IPS-18c (cell line): Measurements from ENCODE around the gene ALG9.

ENCODE experiments used
- H3K4me3 ChIP-seq: 2 replicates; pipeline ENCODE4 v1.7.0; 2013; ENCODE audit warnings: low read depth, mild to moderate bottlenecking, low read length, moderate library complexity; ENCODE audit not compliant: insufficient read depth
- H3K9me3 ChIP-seq: one replicate; pipeline ENCODE4 v1.6.1; 2013; ENCODE audit warnings: mild to moderate bottlenecking, low read length, moderate library complexity; ENCODE audit not compliant: control insufficient read depth, insufficient read depth

The ALG9 gene, protein sequence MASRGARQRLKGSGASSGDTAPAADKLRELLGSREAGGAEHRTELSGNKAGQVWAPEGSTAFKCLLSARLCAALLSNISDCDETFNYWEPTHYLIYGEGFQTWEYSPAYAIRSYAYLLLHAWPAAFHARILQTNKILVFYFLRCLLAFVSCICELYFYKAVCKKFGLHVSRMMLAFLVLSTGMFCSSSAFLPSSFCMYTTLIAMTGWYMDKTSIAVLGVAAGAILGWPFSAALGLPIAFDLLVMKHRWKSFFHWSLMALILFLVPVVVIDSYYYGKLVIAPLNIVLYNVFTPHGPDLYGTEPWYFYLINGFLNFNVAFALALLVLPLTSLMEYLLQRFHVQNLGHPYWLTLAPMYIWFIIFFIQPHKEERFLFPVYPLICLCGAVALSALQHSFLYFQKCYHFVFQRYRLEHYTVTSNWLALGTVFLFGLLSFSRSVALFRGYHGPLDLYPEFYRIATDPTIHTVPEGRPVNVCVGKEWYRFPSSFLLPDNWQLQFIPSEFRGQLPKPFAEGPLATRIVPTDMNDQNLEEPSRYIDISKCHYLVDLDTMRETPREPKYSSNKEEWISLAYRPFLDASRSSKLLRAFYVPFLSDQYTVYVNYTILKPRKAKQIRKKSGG

DNA sequence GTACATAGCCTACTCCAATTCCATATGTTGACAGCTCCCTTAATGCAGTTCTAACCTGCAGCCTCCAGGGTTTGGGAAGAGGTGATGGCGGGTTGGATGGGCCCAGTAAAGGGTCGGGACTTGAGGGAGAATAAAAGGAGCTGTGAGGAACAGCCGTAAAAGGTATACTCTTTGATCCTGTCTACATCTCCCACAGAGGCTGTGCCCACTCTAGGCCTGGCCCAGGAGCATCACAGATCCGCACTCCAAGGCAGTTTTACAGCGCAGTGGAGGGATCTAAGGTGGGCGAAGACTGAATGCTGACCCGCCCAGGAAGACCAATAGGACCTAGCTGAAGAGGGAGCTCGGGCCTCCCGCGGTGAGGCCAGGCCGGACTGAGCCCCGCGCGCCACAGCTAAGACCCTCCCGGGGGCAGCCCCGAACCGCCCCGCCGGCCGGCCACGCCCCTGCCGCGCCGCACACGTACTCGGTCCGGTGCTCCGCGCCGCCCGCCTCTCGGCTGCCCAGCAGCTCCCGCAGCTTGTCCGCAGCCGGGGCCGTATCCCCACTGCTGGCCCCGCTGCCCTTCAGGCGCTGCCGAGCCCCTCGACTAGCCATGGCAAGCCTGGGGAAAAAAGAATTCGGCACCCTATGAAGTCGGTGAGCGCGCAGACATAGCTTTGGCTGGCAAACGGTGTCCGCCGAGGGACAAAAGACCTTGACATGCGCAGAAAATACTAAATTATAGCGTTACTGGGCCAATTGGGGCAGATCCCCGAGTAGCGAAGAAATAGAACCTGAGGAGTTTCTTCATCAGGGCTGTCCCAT is at the start of gene ALG9:
ALG9 (minus strand) TSS at position 696 of the 807 bp plus-strand sequence; CDS start at position 597, 99 bp downstream.
- Histone ChIP-seq H3K9me3 (no peaks in the 10 kb centered on the region), H3K4me3 (peak within 1 kb of the TSS; percentile 92)

DNA sequence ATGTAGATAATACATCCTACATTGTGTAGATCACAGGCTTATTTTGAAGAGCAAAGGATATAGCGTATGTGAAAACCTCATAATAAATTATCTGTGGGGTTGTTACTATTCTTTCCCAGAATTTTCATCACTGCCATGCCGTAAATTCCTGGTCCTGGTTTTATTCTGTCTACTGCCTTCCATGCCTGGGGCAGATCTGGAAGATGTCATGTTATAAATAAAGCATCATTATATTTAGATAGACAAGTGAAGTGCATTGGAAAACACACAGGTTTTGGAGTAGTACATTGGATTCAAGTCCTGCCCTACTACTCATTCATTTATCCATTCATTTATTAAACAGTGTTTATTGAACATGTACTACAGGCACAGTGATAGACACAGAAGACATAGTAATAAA is 49.5 kb upstream of the ALG9 start:
- H3K4me3 ChIP-seq: no peak overlapping the region

GRCh38 chr11:111918390-111919256 is 47.2 kb upstream of the ALG9 start, which contains the start of gene C11orf52:
C11orf52 (plus strand) TSS chr11:111918913; CDS start chr11:111918973, 60 bp downstream.
- 0 out of 2 replicates have a peak within 1 kb of the TSS, but pooled peaks have one; percentile 16 for H3K4me3 ChIP-seq
- H3K9me3 ChIP-seq: no peaks in the 10 kb centered on the region

More for the DNA sequence above, 49.5 kb upstream of the ALG9 start:
- no peaks in the 10 kb centered on the region for H3K9me3 ChIP-seq

DNA sequence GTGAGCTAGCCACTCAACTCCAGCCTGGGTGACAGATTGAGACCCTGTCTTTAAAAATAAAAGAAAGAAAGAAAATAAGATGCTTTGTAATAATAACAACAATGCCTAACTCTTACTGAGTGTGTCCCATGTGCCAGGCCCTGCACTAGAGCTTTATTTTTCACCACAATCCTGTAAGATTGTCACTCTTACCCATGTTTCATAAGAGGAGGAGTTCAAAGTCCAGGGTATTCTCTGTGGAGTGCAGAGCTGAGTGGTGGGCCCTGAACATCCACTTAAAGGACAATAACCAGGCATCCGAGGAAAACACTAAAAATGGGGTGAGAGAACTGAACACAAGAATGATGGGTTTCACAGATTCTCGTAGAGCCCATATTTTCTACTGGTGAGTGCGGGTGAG is 46.4 kb upstream of the ALG9 start:
- Histone ChIP-seq H3K4me3 (no peak overlapping the region), H3K9me3 (no peaks in the 10 kb centered on the region)

DNA sequence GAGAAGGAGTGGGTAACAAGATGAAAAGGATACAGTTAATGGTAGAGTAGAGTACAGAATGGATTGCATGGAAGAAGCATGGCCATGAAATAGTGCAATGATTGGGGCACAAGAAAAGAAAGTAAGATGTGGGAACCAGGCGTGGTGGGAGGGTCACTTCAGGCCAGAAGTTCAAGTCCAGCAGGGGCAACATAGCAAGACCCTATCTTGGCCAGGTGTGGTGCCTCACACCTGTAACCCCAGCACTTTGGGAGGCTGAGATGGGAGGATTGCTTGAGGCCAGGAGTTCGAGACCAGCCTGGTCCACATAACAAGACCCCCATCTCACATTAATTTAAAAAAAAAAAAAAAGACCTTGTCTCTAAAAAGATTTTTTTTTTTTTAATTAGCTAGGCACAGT is 45.9 kb upstream of the ALG9 start:
- no peak overlapping the region for H3K4me3 ChIP-seq

GRCh38 chr11:111916768-111917167 is 45.4 kb upstream of the ALG9 start:
- no peak overlapping the region for H3K4me3 ChIP-seq
- no peaks in the 10 kb centered on the region for H3K9me3 ChIP-seq

More for the DNA sequence above, 45.9 kb upstream of the ALG9 start:
- H3K9me3 ChIP-seq: no peaks in the 10 kb centered on the region

DNA sequence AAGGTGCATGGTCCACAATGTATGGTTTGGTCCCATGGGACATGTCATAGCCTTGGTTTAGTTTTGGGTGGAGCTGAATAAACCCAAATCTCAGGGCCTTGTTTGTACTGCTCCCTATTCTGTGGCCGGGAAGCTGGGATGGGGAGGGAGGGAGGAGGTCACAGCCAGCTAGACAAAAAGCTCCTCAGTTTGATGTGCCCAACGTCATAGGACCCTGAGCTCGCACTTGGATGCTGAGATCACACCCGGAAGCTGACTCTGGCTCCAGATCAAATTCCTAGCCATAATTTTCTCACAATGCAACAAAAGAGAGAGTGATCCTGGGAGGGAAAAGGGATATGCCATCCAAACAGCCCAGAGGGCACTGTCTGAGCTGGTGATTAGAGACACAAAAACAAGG is 42.6 kb upstream of the ALG9 start:
- Histone ChIP-seq H3K9me3 (no peaks in the 10 kb centered on the region), H3K4me3 (no peak overlapping the region)

- H3K9me3 ChIP-seq: no peaks in the 10 kb centered on the region
- no peak overlapping the region for H3K4me3 ChIP-seq
These were observed 41.9 kb upstream of the ALG9 start for GRCh38 chr11:111913031-111913861.

GRCh38 chr11:111912535-111912934 is 41.2 kb upstream of the ALG9 start, which contains the start of gene HSPB2:
HSPB2 (plus strand) TSS chr11:111912734; CDS start chr11:111912830, 96 bp downstream.
- no peaks in the 10 kb centered on the region for H3K9me3 ChIP-seq
- H3K4me3 ChIP-seq: 0 out of 2 replicates have a peak within 1 kb of the TSS, but pooled peaks have one; percentile 5

DNA sequence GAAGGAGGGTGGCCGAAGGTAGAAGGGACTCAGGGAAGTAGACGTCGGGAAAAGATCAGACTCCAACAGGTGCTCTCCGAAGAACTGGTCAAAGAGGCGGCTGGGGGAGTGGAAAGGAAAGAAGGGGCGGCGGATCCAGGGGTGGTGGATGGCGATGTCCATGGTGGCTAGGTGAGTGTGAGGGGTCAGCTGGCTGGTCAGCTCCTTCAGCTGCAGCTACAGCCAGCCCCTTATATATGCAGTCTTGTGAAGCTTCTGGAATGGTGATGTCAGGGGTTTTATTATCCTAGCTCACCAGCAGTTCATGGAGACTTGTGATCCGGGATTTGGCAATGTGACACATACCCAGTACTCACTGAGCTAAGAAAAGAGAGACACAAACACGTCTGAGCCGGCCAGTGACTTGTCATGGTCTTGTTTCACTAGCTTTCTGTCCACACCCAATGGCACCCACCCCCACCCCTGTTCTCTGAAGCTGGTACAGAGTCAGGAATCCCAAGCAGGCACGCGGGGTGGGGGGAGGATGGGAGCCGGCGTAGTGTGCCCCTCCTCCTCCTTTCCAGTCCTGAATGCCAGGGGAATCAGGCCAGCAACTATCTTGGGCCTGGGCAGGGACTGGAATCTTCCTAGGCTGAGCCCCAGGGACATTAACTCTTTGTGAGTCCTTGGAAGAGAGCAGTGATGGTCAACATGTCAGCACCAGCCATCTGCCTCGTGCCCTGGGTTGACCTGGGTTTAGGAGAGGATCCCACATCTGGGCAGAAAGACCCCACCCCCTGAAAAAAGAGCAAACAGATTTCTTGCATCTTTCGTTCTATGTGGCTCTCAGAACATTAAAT is 40.4 kb upstream of the ALG9 start, which contains the start of gene CRYAB:
CRYAB (minus strand) TSS at position 208 of the 839 bp plus-strand sequence; CDS start at position 162, 46 bp downstream.
- H3K4me3 ChIP-seq: 0 out of 2 replicates have a peak within 1 kb of the TSS, but pooled peaks have one; percentile 5
- no peaks in the 10 kb centered on the region for H3K9me3 ChIP-seq

DNA sequence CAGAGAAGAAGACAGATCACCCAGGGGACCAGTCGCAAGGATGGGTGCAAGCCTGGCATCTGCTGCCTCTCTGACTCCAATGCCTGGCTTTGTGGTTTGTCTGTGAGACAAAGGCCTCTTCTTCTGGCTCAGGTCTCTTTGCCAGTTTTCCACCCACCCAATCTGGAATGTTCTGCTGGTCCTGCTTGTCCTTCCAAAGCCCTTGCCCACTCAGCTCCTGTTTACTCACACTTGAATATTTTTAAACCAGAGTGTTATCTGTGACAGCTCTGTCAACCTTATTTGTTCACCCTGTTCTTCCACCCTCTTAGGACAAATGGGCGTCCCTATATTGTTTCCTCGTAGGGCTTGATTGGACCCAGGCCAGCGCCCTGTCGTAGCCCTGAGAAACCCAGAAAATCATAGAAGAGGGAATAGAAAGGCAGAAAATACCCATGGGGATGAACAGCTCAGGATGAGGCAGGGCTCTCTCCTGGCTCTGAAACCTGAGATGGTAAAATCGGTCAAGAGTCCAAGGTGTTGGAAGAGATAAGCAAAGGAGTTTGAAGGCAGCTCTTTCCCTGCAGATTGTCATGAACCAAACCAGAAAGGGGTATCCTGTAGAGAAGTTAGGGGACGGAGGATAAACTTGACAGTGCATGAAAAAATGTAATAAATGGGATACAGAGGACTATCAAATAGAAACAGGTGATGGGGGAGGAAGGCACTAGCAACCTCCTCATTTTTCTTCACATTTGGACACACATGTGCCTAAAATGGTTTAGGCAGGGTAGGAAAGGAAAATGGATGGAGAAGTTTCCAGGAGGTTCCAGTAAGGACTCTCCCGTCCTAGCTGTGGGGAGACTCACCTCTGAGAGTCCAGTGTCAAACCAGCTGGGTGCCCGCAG is 39.5 kb upstream of the ALG9 start:
- H3K9me3 ChIP-seq: no peaks in the 10 kb centered on the region
- no peak overlapping the region for H3K4me3 ChIP-seq

GRCh38 chr11:111909378-111909777 is 38.0 kb upstream of the ALG9 start:
- Histone ChIP-seq H3K9me3 (no peaks in the 10 kb centered on the region), H3K4me3 (no peak overlapping the region)

- Histone ChIP-seq H3K4me3 (no peak overlapping the region), H3K9me3 (no peaks in the 10 kb centered on the region)
These were observed 37.4 kb upstream of the ALG9 start for GRCh38 chr11:111908639-111909305.

DNA sequence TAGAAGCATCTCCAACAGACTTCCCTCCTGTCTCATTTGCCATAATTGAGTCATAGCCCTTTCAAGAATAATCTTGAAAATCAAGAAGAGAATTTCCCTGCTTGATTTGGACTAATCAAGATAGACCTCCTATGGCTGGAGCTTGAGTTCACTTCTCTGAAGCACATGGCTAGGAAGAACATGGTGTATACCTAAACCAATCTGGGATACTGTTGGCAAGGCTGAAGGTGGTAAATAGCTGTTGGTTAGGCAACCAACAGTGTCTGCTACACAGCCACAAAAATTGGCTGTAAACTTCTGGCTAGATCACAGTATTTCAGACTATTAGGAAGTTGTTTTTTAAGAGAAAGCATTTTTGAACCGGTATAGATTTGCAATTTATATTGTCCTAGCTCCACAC is 35.3 kb upstream of the ALG9 start:
- H3K9me3 ChIP-seq: no peaks in the 10 kb centered on the region
- H3K4me3 ChIP-seq: no peak overlapping the region
